Stimulated activated CD8-positive, alpha-beta memory T cell treated with anti-CD3 and anti-CD28 coated beads, Interleukin-12 subunit alpha, Interleukin-12 subunit beta, amount 100 ng/mL, for 4 hours (primary cell): Measurements from ENCODE around the gene FAM83D.

Source experiments
- DNase-seq: peaks from one replicate; pipeline ENCODE4 v3.0.0-alpha.2; 2020; ENCODE audit warnings: low read depth

The FAM83D gene

GRCh38 chr20:38894091-38894847 lies 31.9 kb upstream of the FAM83D start:
- no peak for DNase-seq

GRCh38 chr20:38895098-38895949 lies 30.9 kb upstream of the FAM83D start:
- DNase-seq = no peak

- DNase-seq = no peak
Measured at GRCh38 chr20:38896009-38896594, 30.1 kb upstream of the FAM83D start.

- DNase-seq = no peak
Measured at GRCh38 chr20:38897267-38897666, 28.9 kb upstream of the FAM83D start.

- no peak for DNase-seq
Measured at GRCh38 chr20:38900606-38901005, 25.6 kb upstream of the FAM83D start.

DNA sequence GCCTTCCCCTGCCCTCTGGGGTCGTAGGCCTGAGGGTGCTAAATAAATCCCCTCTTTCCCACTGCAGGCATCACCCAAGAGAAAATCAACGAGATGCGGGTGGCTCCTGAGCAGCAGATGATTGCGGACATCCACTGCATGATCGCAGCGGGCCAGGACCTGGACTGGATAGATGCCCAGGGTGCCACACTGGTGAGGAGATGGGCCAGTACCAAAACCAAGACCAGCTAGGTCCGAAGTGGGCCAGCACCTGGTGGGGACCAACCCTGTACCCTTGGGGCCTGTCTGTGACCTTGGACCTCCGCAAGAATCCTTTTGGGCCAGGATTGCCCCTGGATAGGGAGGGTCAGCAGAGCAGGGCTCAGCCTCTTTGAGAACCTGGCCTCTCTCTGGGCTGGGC lies 23.6 kb upstream of the FAM83D start:
- no peak for DNase-seq

DNA sequence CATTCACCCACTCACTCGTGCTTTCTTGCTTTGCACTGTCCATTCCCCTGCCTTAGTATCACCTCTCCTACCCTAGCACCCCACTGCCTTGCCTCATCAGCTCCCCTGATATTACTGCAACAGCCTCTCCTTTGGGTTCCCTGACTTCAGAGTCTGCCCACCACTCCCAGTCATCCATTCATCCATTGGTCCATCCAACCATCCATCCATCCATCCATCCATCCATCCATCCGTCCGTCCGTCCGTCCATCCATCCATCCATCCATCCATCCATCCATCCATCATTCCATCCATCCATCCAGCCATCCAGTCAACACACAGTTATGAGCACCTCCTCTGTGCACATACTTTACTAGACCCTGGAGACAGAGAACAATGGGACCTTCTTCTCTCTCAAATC lies 22.9 kb upstream of the FAM83D start:
- DNase-seq = no peak

DNA sequence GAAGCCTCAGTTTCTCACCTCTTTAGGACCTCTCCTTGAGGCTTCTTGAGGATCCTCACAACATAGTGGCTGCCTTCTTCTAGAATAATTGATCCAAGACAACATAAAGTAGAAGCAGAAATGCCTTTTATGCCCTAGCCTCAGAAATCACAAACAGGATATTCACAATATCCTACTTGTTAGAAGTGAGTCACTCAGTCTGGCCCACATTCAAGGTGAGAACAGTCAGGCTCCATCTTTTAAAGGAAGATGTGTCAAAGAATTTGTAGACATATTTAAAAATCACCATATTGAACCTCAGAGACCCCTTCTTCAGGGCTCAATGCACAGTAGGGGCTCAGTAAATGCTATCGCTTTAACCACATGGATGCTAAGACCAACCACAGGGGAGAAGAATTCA lies 20.8 kb upstream of the FAM83D start:
- no peak for DNase-seq

- DNase-seq = no peak
Measured at GRCh38 chr20:38907918-38908677, 18.1 kb upstream of the FAM83D start.

DNA sequence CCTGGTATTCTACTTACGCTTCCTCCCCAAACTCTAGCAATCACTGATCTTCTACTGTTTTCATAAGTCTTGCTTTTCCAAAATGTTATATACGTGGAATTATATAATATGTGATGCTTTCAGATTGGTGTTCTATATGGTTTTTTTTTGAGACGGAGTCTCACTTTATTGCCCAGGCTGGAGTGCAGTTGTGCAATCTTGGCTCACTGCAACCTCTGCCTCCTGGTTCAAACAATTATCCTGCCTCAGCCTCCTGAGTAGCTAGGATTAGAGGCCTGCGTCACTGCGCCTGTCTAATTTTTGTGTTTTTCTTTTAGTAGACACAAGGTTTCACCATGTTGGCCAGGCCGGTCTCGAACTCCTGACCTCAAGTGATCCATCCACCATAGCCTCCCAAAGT lies 10.9 kb upstream of the FAM83D start:
- no peak for DNase-seq

GRCh38 chr20:38917657-38918056 lies 8.6 kb upstream of the FAM83D start:
- DNase-seq = no peak

GRCh38 chr20:38918172-38918571 lies 8.0 kb upstream of the FAM83D start:
- DNase-seq = no peak

DNA sequence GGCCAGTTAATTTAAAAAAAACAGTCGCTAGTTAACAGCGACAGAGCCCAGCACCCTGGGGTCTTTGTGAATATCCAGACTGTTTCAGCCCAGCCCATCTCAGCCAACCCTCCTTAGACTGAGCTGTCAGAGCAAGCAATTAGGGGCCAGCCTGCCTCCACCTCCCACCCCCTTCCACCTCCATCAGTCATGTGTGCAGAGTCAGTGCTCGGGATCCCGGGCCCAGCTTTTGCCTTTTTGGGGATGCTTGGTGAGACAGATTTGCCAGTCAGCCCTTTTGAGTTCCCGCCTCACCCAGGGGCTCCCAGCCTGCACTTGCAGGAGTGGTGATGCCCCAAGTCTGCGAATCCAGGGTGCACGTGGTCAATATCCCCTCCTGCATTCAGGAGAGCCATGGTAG lies 6.5 kb upstream of the FAM83D start:
- DNase-seq = no peak

DNA sequence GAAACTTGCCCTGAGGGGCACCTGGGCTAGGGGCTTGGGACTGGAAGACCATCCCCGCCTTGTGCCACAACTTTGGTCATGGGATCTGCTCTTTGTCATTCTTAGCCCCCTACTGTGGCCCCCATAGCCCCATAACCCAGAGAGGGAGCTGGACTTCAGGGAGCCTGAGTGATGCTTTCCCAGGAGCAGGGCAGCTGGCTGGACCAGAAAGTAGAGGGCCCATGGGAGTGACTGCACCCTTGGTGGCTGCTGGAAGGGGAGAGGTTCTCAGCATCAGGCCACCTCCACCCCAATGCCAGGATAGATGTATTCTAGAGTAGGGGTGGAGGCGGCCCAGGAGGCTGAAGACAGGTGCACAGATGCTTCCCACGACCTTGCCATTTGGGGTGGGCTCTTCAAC lies 5.8 kb upstream of the FAM83D start:
- DNase-seq = no peak

- DNase-seq = no peak
Measured at GRCh38 chr20:38920851-38921250, 5.4 kb upstream of the FAM83D start.

DNA sequence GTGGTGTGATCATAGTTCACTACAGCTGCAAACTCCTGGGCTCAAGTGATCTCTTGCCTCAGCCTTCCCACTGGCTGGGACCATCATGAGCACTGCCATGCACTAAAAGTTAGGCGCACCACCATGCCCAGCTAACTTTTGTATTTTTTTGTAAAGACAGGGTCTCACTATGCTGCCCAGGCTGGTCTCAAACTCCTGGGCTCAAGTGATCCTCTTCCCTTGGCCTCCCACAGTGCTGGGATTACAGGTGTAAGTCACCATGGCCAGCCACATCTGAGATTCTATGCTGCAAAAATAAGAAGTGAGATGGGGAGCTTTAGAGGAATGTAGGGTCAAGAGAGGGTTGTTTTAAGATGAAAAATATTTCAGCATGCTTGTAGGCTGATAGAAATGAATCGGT lies 1.5 kb upstream of the FAM83D start:
- DNase-seq = no peak

GRCh38 chr20:38926934-38927616 lies 858 bp downstream of the FAM83D start:
- no peak for DNase-seq

- DNase-seq = no peak
Measured at GRCh38 chr20:38927902-38928578, 1.8 kb downstream of the FAM83D start.

GRCh38 chr20:38930242-38930569 lies 4.0 kb downstream of the FAM83D start:
- DNase-seq = no peak

DNA sequence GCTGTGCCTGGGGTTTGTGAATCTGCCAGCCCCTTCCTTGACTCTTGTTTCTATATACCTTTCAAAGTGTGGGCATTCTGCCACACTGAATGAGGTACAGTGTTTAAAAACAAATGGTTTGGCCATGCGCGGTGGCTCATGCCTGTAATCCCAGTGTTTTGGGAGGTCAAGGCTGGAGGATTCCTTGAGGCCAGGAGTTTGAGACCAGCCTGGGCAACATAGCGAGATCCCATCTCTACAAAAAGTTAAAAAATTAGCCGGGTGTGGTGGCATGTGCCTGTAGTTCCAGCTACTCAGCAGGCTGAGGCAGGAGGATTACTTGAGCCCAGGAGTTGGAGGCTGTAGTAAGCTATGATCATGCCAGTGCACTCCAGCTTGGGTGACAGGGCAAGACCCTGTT lies 5.8 kb downstream of the FAM83D start:
- no peak for DNase-seq

DNA sequence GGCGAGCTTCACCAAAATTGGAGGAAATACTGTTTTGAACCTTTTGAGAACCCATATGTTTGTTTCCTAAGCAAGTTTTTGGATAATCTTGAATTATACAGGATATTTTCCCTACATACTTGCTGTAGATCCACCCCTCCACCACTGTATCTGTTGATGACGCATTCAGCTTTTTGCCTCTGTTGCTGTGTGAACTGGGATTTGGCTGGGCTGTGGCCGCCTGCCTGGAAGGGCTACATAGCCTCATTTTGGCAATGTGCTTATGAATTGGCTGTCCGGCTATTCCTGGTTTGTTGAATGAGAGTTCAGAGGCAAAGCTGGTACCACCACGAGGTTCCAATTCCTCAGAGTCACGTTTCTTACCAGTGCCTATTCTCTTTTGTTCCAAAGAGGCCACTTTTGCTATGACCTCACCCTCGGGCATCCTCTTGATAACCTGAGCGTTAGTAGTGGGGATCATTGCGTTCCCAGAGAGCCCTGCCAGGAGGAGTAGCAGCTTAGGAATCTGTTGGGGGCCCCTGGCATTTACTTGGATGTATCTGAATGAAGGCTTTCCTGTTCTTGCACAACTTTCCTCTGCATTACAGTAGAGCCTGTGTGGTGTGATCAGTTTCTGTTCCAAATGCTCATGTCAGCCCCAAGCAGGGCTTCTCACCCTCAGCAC lies 6.4 kb downstream of the FAM83D start:
- no peak for DNase-seq
